Measurements from ENCODE around the gene AP1G2.
"Not testable (repeated sequence)": the region's sequence is repeated elsewhere in the genome, so short reads cannot be mapped to it uniquely, and the experiment has no call there.

The AP1G2 gene

DNA sequence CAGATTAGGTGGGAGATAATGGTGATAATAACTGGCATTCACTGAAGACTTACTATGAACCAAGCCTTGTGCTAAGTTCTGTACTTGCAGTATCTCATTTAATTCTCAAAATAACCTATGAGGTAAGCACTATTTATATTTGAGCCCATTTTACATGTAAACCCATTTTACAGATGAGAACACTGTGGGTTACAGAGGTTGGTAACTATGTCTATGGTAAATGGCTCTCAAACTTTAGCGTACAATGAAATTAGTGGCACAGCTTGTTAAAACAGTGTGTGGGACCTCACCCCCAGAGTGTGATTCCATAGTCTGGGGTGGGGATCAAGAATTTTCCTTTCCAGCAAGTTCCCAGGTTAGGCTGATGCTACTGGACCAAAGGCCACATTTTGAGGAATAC is 33.2 kb upstream of the AP1G2 start:
- no peak for DNase-seq (ENCODE audit: low read depth)

GRCh38 chr14:23600322-23600707 is 32.7 kb upstream of the AP1G2 start:
- DNase-seq (ENCODE audit: low read depth) = no peak

GRCh38 chr14:23594191-23594590 is 26.6 kb upstream of the AP1G2 start:
- not testable (repeated sequence) for DNase-seq (ENCODE audit: low read depth)

GRCh38 chr14:23590198-23590597 is 22.6 kb upstream of the AP1G2 start:
- no peak for DNase-seq (ENCODE audit: low read depth)

DNA sequence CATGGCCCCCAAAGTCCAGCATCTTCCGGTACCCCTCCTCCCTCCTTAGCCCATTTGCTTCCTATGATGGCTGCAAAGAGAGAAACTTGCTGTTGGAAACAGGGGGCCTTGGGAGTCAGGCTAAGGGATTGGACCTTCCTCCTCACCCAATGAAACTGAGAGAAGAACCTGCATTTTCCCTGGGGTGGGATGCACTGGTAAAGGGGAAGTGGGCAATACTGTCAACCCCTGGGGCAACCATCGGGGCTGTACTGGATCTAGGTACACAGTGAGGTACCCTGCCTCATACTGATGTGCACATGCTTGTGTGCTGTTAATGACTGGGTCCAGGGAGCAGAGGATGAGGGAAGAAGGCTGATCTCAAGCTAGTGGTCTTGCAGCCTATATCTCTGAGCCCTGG is 22.0 kb upstream of the AP1G2 start:
- no peak for DNase-seq (ENCODE audit: low read depth)

GRCh38 chr14:23588884-23589598 is 21.4 kb upstream of the AP1G2 start:
- peak; percentile 50 for DNase-seq (ENCODE audit: low read depth)

DNA sequence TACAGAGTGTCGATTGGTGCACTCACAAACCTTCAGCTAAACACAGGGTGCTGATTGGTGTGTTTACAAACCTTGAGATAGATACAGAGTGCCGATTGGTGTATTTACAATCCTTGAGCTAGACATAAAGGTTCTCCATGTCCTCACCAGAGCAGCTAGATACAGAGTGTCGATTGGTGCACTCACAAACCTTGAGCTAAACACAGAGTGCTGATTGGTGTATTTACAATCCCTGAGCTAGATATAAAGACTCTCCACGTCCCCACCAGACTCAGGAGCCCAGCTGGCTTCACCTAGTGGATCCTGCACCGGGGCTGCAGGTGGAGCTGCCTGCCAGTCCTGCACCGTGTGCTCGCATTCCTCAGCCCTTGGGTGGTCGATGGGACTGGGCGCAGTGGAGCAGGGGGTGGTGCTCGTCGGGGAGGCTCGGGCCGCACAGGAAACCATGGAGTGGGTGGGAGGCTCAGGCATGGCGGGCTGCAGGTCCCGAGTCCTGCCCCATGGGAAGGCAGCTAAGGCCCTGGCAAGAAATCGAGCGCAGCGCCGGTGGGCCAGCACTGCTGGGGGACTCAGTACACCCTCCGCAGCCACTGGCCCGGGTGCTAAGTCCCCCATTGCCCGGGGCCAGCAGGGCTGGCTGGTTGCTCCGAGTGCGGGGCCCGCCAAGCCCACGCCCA is 17.1 kb upstream of the AP1G2 start:
- not testable (repeated sequence) for DNase-seq (ENCODE audit: low read depth)

- not testable (repeated sequence) for DNase-seq (ENCODE audit: low read depth)
Observed at GRCh38 chr14:23583761-23584526, 16.4 kb upstream of the AP1G2 start.

DNA sequence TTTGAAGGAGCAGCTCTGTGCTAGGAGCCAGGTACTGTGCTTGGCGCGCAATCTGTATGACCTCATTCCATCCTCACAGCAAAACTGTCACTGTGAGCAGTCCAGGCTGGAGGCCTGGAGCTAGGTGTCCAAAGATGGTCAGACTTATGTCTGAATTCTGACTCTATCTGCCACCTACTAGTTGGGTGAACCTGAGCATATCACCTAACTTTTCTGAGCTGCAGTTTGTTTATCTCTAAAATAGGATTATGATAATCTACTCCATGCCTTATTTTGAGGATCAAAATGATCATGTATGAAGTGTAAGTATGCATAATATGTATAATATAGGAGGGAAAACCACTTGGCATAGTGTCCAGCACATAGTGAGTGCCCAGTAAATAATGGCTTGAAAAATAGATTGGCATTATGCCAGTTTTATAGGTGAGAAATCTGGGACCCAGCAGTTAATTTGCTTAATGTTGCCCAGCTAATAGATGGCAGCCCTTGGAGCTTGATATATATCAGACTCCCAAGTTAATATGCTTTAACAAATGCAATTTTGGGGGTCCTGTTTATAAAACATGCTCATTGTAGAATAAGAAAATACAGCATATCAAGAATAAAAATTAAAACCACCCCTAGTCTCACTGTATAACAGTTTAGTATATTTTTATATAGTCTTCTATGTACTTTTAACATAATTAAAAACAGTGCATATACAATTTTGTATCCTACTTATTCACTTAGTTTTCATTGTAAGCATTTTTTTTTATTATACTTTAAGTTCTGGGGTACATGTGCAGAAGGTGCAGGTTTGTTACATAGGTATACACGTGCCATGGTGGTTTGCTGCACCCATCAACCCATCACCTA is 15.5 kb upstream of the AP1G2 start:
- no peak for DNase-seq (ENCODE audit: low read depth)

DNA sequence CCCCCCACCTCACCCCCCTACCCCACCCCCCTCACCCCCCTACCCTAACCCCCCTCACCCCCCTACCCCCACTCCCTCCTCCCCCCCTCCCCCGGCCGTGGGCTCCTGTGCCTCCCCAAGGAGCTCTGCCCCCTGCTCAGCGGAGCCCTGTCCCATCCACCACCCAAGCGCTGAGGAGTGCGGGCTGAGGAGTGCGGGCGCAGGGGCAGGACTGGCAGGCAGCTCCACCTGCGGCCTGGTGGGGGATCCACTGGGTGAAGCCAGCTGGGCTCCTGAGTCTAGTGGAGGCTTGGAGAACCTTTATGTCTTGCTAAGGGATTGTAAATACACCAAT is 13.3 kb upstream of the AP1G2 start:
- DNase-seq (ENCODE audit: low read depth) = no peak

- no peak for DNase-seq (ENCODE audit: low read depth)
Observed at GRCh38 chr14:23580152-23580926, 12.7 kb upstream of the AP1G2 start.

DNA sequence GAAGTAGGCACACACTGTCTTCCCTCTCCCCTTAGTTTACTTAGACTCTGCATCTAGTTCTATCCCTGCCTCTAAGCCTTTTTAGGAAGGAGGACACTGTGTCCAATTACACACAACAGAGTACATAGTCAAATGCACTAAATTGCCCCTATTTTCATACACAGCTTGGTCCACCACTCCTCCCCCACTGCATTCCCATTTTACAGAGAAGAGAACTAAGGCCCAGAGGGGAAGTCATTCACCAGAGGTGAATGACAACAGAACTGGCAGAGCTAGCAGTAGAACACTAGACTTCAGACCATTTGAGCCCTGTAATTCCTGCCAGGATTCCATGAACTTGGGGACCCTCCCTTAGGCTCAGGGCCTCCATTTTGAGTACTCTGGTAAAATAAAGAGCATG is 12.1 kb upstream of the AP1G2 start:
- no peak for DNase-seq (ENCODE audit: low read depth)

GRCh38 chr14:23579311-23579630 is 11.7 kb upstream of the AP1G2 start:
- no peak for DNase-seq (ENCODE audit: low read depth)

- DNase-seq (ENCODE audit: low read depth) = no peak
Observed at GRCh38 chr14:23578560-23579310, 11.1 kb upstream of the AP1G2 start, which contains the start of gene JPH4. TSS of gene JPH4 (minus strand) at chr14:23578790. CDS start at chr14:23577453, 1,337 bp downstream.

GRCh38 chr14:23577710-23578392 is 10.3 kb upstream of the AP1G2 start:
- no peak for DNase-seq (ENCODE audit: low read depth)

DNA sequence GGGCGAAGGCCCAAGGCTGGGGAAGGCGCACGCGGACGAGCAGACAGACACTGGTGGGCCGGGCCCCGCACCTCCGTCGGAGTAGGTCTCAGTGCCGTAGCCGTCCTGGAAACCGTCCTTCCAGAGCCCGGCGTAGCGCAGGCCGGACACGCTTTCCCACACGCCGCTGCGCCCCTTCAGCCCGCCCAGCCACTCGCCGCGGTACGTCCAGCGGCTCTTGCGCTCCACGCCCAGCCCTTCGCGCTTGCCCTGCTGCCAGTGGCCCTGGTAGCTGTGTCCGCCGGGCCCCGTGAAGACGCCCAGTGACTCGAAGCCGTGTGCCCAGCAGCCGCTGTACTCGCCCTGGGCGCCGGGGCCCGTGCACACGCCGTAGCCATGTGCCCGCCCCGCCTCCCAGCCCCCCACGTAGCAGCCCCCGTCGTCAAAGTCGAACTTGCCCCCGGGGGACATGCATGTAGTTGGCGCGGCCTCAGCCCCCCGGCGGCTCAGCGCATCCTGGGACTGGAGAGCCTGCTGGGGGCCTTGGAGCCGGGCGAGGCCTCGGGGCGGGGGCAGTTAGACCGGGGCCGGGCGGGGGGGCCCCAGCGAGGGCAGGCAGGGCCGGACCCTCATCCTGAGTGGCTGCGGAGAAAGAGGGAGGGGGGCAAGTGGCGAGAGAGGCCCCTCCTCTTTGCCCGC is 9.6 kb upstream of the AP1G2 start:
- DNase-seq (ENCODE audit: low read depth) = no peak

- no peak for DNase-seq (ENCODE audit: low read depth)
Observed at GRCh38 chr14:23573384-23574015, 5.9 kb upstream of the AP1G2 start.

GRCh38 chr14:23572836-23573235 is 5.2 kb upstream of the AP1G2 start:
- no peak for DNase-seq (ENCODE audit: low read depth)

GRCh38 chr14:23572524-23572828 is 4.9 kb upstream of the AP1G2 start:
- no peak for DNase-seq (ENCODE audit: low read depth)

Measured in T-helper 22 cell (primary cell).